Measurements from ENCODE around the gene AFTPH. TPM values are rescaled to one million over a fixed set of nuclear protein-coding genes. Genes with fewer than 3 reads are reported as not detected.

Gene AFTPH
- total RNA-seq, 1 experiment from 2014 or later = 13.5 TPM

DNA sequence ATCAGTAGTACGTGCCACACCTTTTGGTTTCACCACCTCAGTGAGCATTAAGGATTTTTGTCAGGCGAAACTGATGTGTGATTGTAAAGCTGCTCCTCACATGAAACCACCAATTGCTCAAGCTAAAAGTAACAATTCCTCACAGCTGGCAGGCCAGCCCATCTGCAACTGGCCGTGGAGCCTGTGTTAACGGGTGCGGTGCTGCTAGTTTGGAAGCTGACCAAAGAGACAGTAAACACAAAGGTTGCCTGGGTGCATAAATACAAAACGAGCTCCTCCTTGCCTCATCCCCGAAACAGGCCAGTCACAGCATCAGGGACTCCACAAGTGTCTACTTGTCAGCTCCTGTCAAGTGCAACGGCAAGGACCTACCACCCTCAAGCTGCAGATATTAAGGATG lies 38.2 kb upstream of the AFTPH start:
- Histone ChIP-seq H2AFZ (ENCODE audit: low read length) (no peak overlapping the region), H3K9me3 (ENCODE audit: control insufficient read depth, low read depth, low read length) (no peaks in the 10 kb centered on the region), H3K4me1 (ENCODE audit: insufficient read depth, low read length) (no peaks in the 10 kb centered on the region; the same call in 1 of the 2 replicates), H3K56ac (ENCODE audit: insufficient read length, low read depth, low read length) (no peak overlapping the region), H3T11ph (ENCODE audit: low read length) (no peak overlapping the region), H4K91ac (ENCODE audit: insufficient read length, low read depth, low read length) (no peak overlapping the region), H2AK5ac (ENCODE audit: insufficient read length, low read length) (no peak overlapping the region), H3K4me2 (ENCODE audit: insufficient read depth, insufficient read length, low read length) (no peak overlapping the region), H2BK20ac (ENCODE audit: low read depth, low read length, poor library complexity, severe bottlenecking) (no peak overlapping the region), H2BK5ac (ENCODE audit: insufficient read length, low read length) (no peak overlapping the region), H4K20me1 (ENCODE audit: control insufficient read depth, insufficient read depth, insufficient read length) (no peaks in the 10 kb centered on the region), H3K4ac (ENCODE audit: low read depth, low read length) (no peak overlapping the region), H2BK12ac (ENCODE audit: insufficient read length, low read depth, low read length) (no peak overlapping the region), H3K27me3 (ENCODE audit: insufficient read depth, low read length) (no peaks in the 10 kb centered on the region), H4K8ac (replicated peaks; ENCODE audit: insufficient read length, low read depth, low read length) (no peak overlapping the region), H3K9ac (ENCODE audit: extremely low read depth, insufficient read length, low read length) (no peak overlapping the region), H3K14ac (ENCODE audit: insufficient read depth, low read length) (no peak overlapping the region), H3K18ac (ENCODE audit: insufficient read length, low read depth, low read length) (no peak overlapping the region), H3K23me2 (ENCODE audit: insufficient read length, low read depth, low read length, poor library complexity, severe bottlenecking) (no peaks in the 10 kb centered on the region), H4K5ac (ENCODE audit: insufficient read length, low read depth, low read length) (no peak overlapping the region), H2BK15ac (ENCODE audit: low read depth, low read length) (no peak overlapping the region), H3K23ac (ENCODE audit: insufficient read length, low read depth, low read length) (no peak overlapping the region), H3K79me1 (ENCODE audit: insufficient read depth, low read depth, low read length, poor library complexity, severe bottlenecking) (no peaks in the 10 kb centered on the region), H3K27ac (ENCODE audit: insufficient read length, low read depth, low read length) (no peak overlapping the region), H3K79me2 (ENCODE audit: insufficient read depth, low read length) (no peaks in the 10 kb centered on the region), H2BK120ac (ENCODE audit: low read depth, low read length, poor library complexity, severe bottlenecking) (no peak overlapping the region)
- DNase-seq = no peak
- peaks cover 7 to 13% of the 10 kb centered on the region in 2 experiments for H3K4me1 Mint-ChIP-seq
- no peak overlapping the region for H3K4me3 Mint-ChIP-seq
- no peaks in the 10 kb centered on the region for H3K9me3 Mint-ChIP-seq
- H3K27ac Mint-ChIP-seq = peak overlapping the region in 1 of 3 experiments; percentile 21; a peak in 1 of 7 replicates
- no peaks in the 10 kb centered on the region for H3K36me3 Mint-ChIP-seq (ENCODE audit: insufficient read depth in 1 of 3, low read depth in 3 of 3)
- WGBS (ENCODE audit: extremely low coverage, insufficient read length, low lambda C conversion rate) = no CpG with 5 or more reads among the region's 8 CpGs
- no peaks in the 10 kb centered on the region; the same call in 1 of the 2 replicates for H3K27me3 Mint-ChIP-seq (ENCODE audit: low read depth)
- TF ChIP-seq, protein P1, sequence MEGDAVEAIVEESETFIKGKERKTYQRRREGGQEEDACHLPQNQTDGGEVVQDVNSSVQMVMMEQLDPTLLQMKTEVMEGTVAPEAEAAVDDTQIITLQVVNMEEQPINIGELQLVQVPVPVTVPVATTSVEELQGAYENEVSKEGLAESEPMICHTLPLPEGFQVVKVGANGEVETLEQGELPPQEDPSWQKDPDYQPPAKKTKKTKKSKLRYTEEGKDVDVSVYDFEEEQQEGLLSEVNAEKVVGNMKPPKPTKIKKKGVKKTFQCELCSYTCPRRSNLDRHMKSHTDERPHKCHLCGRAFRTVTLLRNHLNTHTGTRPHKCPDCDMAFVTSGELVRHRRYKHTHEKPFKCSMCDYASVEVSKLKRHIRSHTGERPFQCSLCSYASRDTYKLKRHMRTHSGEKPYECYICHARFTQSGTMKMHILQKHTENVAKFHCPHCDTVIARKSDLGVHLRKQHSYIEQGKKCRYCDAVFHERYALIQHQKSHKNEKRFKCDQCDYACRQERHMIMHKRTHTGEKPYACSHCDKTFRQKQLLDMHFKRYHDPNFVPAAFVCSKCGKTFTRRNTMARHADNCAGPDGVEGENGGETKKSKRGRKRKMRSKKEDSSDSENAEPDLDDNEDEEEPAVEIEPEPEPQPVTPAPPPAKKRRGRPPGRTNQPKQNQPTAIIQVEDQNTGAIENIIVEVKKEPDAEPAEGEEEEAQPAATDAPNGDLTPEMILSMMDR (conservative IDR thresholded peaks at IDR 0.05) = no peak

All from H9 (cell line).